Panc1 (cell line): Measurements from ENCODE around the gene MMP28. TPM values are rescaled to one million over a fixed set of nuclear protein-coding genes. Genes with fewer than 3 reads are reported as not detected.

Experiments used
- ATAC-seq: fragments of 200-7000 bp; cut with Tn5 transposase; 2 replicates; pipeline ENCODE4 v1.9.1; 2020; ENCODE audit warnings: mild to moderate bottlenecking, moderate library complexity
- BruUV-seq: library from RNA; stranded (reverse); fragments of 400-500 nt; replicated peaks from 2 replicates; lab custom pipeline; 2021; lab: Mats Ljungman, UMichigan
- CTCF ChIA-PET: fragments of 300-600 bp; sonication (Branson Sonifier 250); formaldehyde crosslinking; loops from one replicate; lab custom pipeline; 2022; ENCODE audit warnings: antibody characterized with exemption; lab: Charles Lee
- POLR2A ChIA-PET: fragments of 300-600 bp; sonication (Branson Sonifier 250); formaldehyde crosslinking; loops from one replicate; lab custom pipeline; 2022; ENCODE audit warnings: antibody characterized with exemption; lab: Charles Lee
- DNase-seq: peaks from one replicate; pipeline ENCODE4 v3.0.0-alpha.2; 2010; ENCODE audit warnings: low read depth, low spot score
- H3K27ac ChIP-seq: 2 replicates; pipeline ENCODE4 v1.5.1; 2011; ENCODE audit warnings: mild to moderate bottlenecking, low read length, inconsistent platforms
- H3K27me3 ChIP-seq: fragments of 200-500 bp; sonication (Bioruptor generic); 2 replicates; pipeline ENCODE4 v1.6.0; 2014; ENCODE audit warnings: low read length, inconsistent platforms; ENCODE audit not compliant: control insufficient read depth, insufficient read depth
- H3K36me3 ChIP-seq: fragments of 200-500 bp; sonication (Bioruptor generic); 2 replicates; pipeline ENCODE4 v1.5.1; 2014; ENCODE audit warnings: inconsistent platforms, mild to moderate bottlenecking, low read length, moderate library complexity; ENCODE audit not compliant: control insufficient read depth, insufficient read depth
- H3K4me1 ChIP-seq: 2 replicates; pipeline ENCODE4 v1.5.1; 2011; ENCODE audit warnings: inconsistent platforms, mild to moderate bottlenecking, low read length, moderate library complexity; ENCODE audit not compliant: control insufficient read depth, insufficient read depth
- H3K4me3 ChIP-seq, 2 experiments: 2 replicates each; pipeline ENCODE4 v1.5.1; 2011 to 2012; ENCODE audit warnings: low read depth in 2 of 2, low read length in 2 of 2, mild to moderate bottlenecking in 2 of 2, inconsistent platforms in 1 of 2, moderate library complexity in 1 of 2
- H3K9me3 ChIP-seq: fragments of 200-500 bp; sonication (Bioruptor generic); 2 replicates; pipeline ENCODE4 v1.5.1; 2014; ENCODE audit warnings: low read depth, mild to moderate bottlenecking, inconsistent platforms, low read length, moderate library complexity; ENCODE audit not compliant: control insufficient read depth, insufficient read depth
- POLR2AphosphoS5 ChIP-seq: IDR thresholded peaks from 2 replicates; pipeline ENCODE4 v1.6.1; 2012; ENCODE audit warnings: mild to moderate bottlenecking, low read depth, low read length, moderate library complexity
- REST ChIP-seq, 2 experiments: IDR thresholded peaks; 2 replicates each; pipeline ENCODE4 v1.6.1; 2011 to 2012; ENCODE audit warnings: low read depth in 2 of 2, control low read depth in 1 of 2, low read length in 1 of 2, mild to moderate bottlenecking in 1 of 2, moderate library complexity in 1 of 2; ENCODE audit not compliant: insufficient read depth in 1 of 2
- SIN3A ChIP-seq: IDR thresholded peaks from 2 replicates; pipeline ENCODE4 v1.6.1; 2012; ENCODE audit warnings: low read depth, mild to moderate bottlenecking, low read length, moderate library complexity, borderline replicate concordance; ENCODE audit not compliant: insufficient read depth
- TCF7L2 ChIP-seq: IDR thresholded peaks from 2 replicates; pipeline ENCODE4 v1.6.1; 2011; ENCODE audit warnings: mild to moderate bottlenecking, low read depth, low read length, inconsistent platforms
- in situ Hi-C: cut with HindIII; loops from 2 replicates; pipeline ENCODE4 v1.10.0; 2016; ENCODE audit warnings: low sequenced_read_pairs, low pct_unique_long_range_greater_than_20kb
- intact Hi-C: fragments of 100-400 bp; cut with micrococcal nuclease; formaldehyde crosslinking; loops from one replicate; pipeline ENCODE4 v1.10.0; 2022; ENCODE audit not compliant: unreplicated experiment
- total RNA-seq: library from RNA; stranded (reverse); gene quantifications from one replicate; pipeline ENCODE4 v1.2.1, GENCODE V29; 2021; ENCODE audit not compliant: unreplicated experiment

The MMP28 gene
- total RNA-seq, 1 experiment from 2014 or later: 1.6 TPM

GRCh38 chr17:35744830-35745229 is 50.6 kb downstream of the MMP28 start:
- BruUV-seq: no TSS peak
- ChIA-PET POLR2A (no interaction called here), CTCF (no interaction called here)
- Histone ChIP-seq H3K36me3 (no peaks in the 10 kb centered on the region), H3K4me3 (no peak overlapping the region), H3K9me3 (no peaks in the 10 kb centered on the region), H3K4me1 (peaks cover 13% of the 10 kb centered on the region), H3K27me3 (peaks cover 4% of the 10 kb centered on the region), H3K27ac (no peak overlapping the region)
- intact Hi-C loops: loop anchor here (5.0 kb wide), 2 partner anchors 133 to 188 kb away; no protein-coding TSS in a partner anchor
- ATAC-seq (no peak), DNase-seq (no peak)
- TF ChIP-seq POLR2AphosphoS5 (no peak), SIN3A (no peak), TCF7L2 (no peak), REST (IDR thresholded peaks at IDR 0.05; ENCODE audit: insufficient read depth in 1 of 2, low read depth in 2 of 2, low read length in 1 of 2) (no peak)
- in situ Hi-C loops: no loop called here

GRCh38 chr17:35743626-35744328 is 51.7 kb downstream of the MMP28 start:
- H3K4me3 ChIP-seq: no peak overlapping the region
- H3K36me3 ChIP-seq: no peaks in the 10 kb centered on the region
- TF ChIP-seq SIN3A (no peak), REST (IDR thresholded peaks at IDR 0.05; ENCODE audit: insufficient read depth in 1 of 2, low read depth in 2 of 2, low read length in 1 of 2) (peak; percentile 96)
- no peak for ATAC-seq
- in situ Hi-C loops: no loop called here
- ChIA-PET POLR2A (no interaction called here), CTCF (no interaction called here)
- BruUV-seq: no TSS peak
- DNase-seq: no peak
- H3K27me3 ChIP-seq: no peaks in the 10 kb centered on the region
- no peaks in the 10 kb centered on the region for H3K9me3 ChIP-seq
- H3K4me1 ChIP-seq: peaks cover 10% of the 10 kb centered on the region
- no peak overlapping the region for H3K27ac ChIP-seq
- intact Hi-C loops: no loop called here
